ENCODE data around the gene TET2.
A peak's percentile ranks its signal among the peaks of the same experiment; 100 is the strongest.

Gene TET2

DNA sequence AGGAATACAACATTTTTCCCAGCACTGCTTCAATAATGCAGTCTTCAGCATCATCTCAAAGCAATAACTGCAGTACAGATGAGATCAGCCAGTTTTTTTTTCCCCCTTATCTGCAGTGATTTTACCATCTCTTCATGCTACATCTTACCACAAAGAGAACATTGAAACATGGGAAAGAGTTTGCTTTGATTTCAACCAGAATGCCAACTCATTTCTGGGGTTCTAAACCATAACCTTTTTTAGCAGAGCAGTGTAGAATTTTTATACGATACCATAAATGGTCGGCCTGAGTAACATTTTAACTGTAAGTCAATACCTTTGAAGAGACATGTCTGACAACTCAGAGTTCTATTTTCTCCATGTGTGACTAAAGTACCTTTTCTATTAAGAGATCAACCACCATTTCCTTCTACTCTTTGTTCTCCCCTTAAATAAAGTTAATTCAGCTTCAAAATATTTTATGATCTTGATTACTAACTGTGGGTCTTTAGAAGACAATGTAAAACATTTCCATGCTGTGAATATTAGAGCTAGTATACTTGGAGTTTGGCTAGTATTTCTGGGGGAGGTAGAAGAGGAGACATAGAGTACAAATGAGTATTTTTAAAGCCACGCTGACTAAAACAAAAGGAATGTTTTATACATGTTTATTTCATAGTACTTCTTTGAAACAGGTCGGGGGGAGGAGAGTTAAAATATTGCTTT is 69.1 kb downstream of the TET2 start:
- ATAC-seq = no peak
- H3K36me3 Mint-ChIP-seq = peaks cover 45% of the 10 kb centered on the region
- H3K27me3 Mint-ChIP-seq = no peaks in the 10 kb centered on the region
- peaks cover 45% of the 10 kb centered on the region for H3K4me1 Mint-ChIP-seq
- no peaks in the 10 kb centered on the region for H3K9me3 Mint-ChIP-seq
- H3K27ac Mint-ChIP-seq = peak overlapping the region; percentile 22
- no peak overlapping the region for H3K4me3 Mint-ChIP-seq

- ATAC-seq = no peak
- Mint-ChIP-seq H3K27ac (no peak overlapping the region), H3K4me1 (peaks cover 33% of the 10 kb centered on the region), H3K9me3 (no peaks in the 10 kb centered on the region), H3K27me3 (no peaks in the 10 kb centered on the region), H3K4me3 (no peak overlapping the region), H3K36me3 (peaks cover 8% of the 10 kb centered on the region)
Observed at GRCh38 chr4:105225500-105225899, 78.8 kb downstream of the TET2 start.

DNA sequence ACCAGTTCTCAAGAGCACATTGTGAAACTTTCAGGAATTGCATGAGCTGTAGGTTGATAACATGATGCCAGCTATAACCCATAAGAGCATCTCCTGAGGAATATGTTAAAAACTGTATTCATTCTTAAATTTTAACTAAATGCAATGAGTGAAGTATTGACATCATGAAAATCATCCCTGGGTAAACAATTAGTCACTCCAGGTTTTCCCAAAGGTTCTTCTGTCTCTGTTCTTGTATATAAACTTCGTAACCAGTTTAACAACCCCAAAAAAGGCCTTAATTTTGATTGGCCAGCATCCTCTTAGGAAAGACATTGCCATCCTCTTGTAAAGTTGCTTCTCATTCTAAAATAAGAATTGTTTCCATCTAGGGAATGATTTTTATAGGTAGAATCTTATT is 80.4 kb downstream of the TET2 start:
- H3K4me3 Mint-ChIP-seq = no peak overlapping the region
- no peaks in the 10 kb centered on the region for H3K27me3 Mint-ChIP-seq
- H3K36me3 Mint-ChIP-seq = peaks cover 10% of the 10 kb centered on the region
- no peak overlapping the region for H3K27ac Mint-ChIP-seq
- ATAC-seq = no peak
- H3K4me1 Mint-ChIP-seq = peaks cover 37% of the 10 kb centered on the region
- peaks cover 2% of the 10 kb centered on the region for H3K9me3 Mint-ChIP-seq

DNA sequence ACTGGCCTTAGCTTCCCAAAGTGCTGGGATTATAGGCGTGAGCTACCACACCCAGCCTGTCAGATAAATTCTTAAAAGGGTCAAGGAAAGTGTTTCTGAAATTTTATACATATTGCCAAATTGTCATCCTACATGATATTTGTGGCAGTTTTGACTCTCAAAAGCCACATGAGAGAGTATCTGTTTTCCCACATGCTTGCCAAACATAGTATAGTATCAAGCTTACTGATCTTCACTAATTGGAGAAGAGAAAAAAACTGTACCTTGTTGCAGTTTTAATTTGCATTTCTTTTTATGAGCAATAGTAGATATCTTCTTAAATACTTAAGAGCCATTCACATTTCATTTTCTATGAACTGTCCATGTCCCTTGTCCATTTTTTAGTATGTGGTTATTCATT is 83.6 kb downstream of the TET2 start:
- Mint-ChIP-seq H3K4me1 (peaks cover 43% of the 10 kb centered on the region), H3K27ac (no peak overlapping the region), H3K9me3 (peaks cover 2% of the 10 kb centered on the region), H3K36me3 (peaks cover 34% of the 10 kb centered on the region), H3K27me3 (no peaks in the 10 kb centered on the region), H3K4me3 (no peak overlapping the region)
- ATAC-seq = no peak

GRCh38 chr4:105232374-105232773 is 85.7 kb downstream of the TET2 start:
- peaks cover 49% of the 10 kb centered on the region for H3K4me1 Mint-ChIP-seq
- H3K27ac Mint-ChIP-seq = peak overlapping the region; percentile 49
- H3K27me3 Mint-ChIP-seq = no peaks in the 10 kb centered on the region
- no peak for ATAC-seq
- H3K9me3 Mint-ChIP-seq = peaks cover 2% of the 10 kb centered on the region
- H3K36me3 Mint-ChIP-seq = peaks cover 44% of the 10 kb centered on the region
- no peak overlapping the region for H3K4me3 Mint-ChIP-seq

- no peak overlapping the region for H3K4me3 Mint-ChIP-seq
Observed at GRCh38 chr4:105234582-105234981, 87.9 kb downstream of the TET2 start.

GRCh38 chr4:105236202-105236915 is 89.7 kb downstream of the TET2 start:
- ATAC-seq = peak; percentile 86
- Mint-ChIP-seq H3K4me3 (peak overlapping the region; percentile 28), H3K9me3 (peaks cover 2% of the 10 kb centered on the region), H3K27me3 (no peaks in the 10 kb centered on the region), H3K27ac (peak overlapping the region; percentile 84), H3K36me3 (peaks cover 65% of the 10 kb centered on the region), H3K4me1 (peaks cover 51% of the 10 kb centered on the region)

More at GRCh38 chr4:105234582-105234981, 87.9 kb downstream of the TET2 start:
- H3K36me3 Mint-ChIP-seq = peaks cover 61% of the 10 kb centered on the region
- H3K9me3 Mint-ChIP-seq = peaks cover 2% of the 10 kb centered on the region
- peak overlapping the region; percentile 84 for H3K27ac Mint-ChIP-seq
- H3K4me1 Mint-ChIP-seq = peaks cover 52% of the 10 kb centered on the region
- H3K27me3 Mint-ChIP-seq = no peaks in the 10 kb centered on the region
- no peak for ATAC-seq

DNA sequence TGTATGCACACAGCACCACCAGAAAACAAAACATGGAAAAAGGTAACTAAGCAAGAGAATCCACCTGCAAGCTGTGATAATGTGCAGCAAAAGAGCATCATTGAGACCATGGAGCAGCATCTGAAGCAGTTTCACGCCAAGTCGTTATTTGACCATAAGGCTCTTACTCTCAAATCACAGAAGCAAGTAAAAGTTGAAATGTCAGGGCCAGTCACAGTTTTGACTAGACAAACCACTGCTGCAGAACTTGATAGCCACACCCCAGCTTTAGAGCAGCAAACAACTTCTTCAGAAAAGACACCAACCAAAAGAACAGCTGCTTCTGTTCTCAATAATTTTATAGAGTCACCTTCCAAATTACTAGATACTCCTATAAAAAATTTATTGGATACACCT is 90.2 kb downstream of the TET2 start:
- peak; percentile 72 for ATAC-seq
- Mint-ChIP-seq H3K4me1 (peaks cover 48% of the 10 kb centered on the region), H3K4me3 (peak overlapping the region; percentile 25), H3K27ac (peak overlapping the region; percentile 84), H3K27me3 (no peaks in the 10 kb centered on the region), H3K9me3 (peaks cover 1% of the 10 kb centered on the region), H3K36me3 (peaks cover 61% of the 10 kb centered on the region)

GRCh38 chr4:105240037-105240436 is 93.4 kb downstream of the TET2 start:
- Mint-ChIP-seq H3K4me1 (peaks cover 26% of the 10 kb centered on the region), H3K9me3 (no peaks in the 10 kb centered on the region), H3K27ac (no peak overlapping the region), H3K4me3 (no peak overlapping the region), H3K27me3 (no peaks in the 10 kb centered on the region), H3K36me3 (peaks cover 39% of the 10 kb centered on the region)
- ATAC-seq = no peak

GRCh38 chr4:105241451-105241850 is 94.8 kb downstream of the TET2 start:
- ATAC-seq = no peak
- Mint-ChIP-seq H3K27ac (no peak overlapping the region), H3K4me1 (peaks cover 12% of the 10 kb centered on the region), H3K27me3 (no peaks in the 10 kb centered on the region), H3K9me3 (no peaks in the 10 kb centered on the region), H3K36me3 (peaks cover 26% of the 10 kb centered on the region), H3K4me3 (no peak overlapping the region)

DNA sequence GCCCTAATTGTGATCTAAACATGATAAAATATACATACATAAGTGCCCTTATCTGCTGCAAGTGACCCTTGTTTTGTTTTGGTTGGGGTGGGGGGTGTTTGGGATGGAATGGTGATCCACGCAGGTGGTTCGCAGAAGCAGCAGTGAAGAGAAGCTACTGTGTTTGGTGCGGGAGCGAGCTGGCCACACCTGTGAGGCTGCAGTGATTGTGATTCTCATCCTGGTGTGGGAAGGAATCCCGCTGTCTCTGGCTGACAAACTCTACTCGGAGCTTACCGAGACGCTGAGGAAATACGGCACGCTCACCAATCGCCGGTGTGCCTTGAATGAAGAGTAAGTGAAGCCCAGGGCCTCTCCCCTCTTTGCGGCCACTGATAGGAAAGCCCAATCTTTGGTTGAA is 96.8 kb downstream of the TET2 start:
- no peak overlapping the region for H3K4me3 Mint-ChIP-seq
- H3K27ac Mint-ChIP-seq = no peak overlapping the region
- no peak for ATAC-seq
- H3K9me3 Mint-ChIP-seq = no peaks in the 10 kb centered on the region
- peaks cover 22% of the 10 kb centered on the region for H3K36me3 Mint-ChIP-seq
- H3K4me1 Mint-ChIP-seq = peaks cover 7% of the 10 kb centered on the region
- no peaks in the 10 kb centered on the region for H3K27me3 Mint-ChIP-seq

GRCh38 chr4:105246712-105247111 is 100.0 kb downstream of the TET2 start:
- H3K9me3 Mint-ChIP-seq = no peaks in the 10 kb centered on the region
- no peak overlapping the region for H3K4me3 Mint-ChIP-seq
- H3K36me3 Mint-ChIP-seq = peaks cover 29% of the 10 kb centered on the region
- peaks cover 9% of the 10 kb centered on the region for H3K4me1 Mint-ChIP-seq
- no peak for ATAC-seq
- H3K27ac Mint-ChIP-seq = no peak overlapping the region
- H3K27me3 Mint-ChIP-seq = no peaks in the 10 kb centered on the region

GRCh38 chr4:105248613-105249012 is 101.9 kb downstream of the TET2 start:
- H3K9me3 Mint-ChIP-seq = peaks cover 4% of the 10 kb centered on the region
- no peak overlapping the region for H3K4me3 Mint-ChIP-seq
- H3K4me1 Mint-ChIP-seq = peaks cover 9% of the 10 kb centered on the region
- no peak overlapping the region for H3K27ac Mint-ChIP-seq
- H3K27me3 Mint-ChIP-seq = no peaks in the 10 kb centered on the region
- no peak for ATAC-seq
- H3K36me3 Mint-ChIP-seq = peaks cover 41% of the 10 kb centered on the region

DNA sequence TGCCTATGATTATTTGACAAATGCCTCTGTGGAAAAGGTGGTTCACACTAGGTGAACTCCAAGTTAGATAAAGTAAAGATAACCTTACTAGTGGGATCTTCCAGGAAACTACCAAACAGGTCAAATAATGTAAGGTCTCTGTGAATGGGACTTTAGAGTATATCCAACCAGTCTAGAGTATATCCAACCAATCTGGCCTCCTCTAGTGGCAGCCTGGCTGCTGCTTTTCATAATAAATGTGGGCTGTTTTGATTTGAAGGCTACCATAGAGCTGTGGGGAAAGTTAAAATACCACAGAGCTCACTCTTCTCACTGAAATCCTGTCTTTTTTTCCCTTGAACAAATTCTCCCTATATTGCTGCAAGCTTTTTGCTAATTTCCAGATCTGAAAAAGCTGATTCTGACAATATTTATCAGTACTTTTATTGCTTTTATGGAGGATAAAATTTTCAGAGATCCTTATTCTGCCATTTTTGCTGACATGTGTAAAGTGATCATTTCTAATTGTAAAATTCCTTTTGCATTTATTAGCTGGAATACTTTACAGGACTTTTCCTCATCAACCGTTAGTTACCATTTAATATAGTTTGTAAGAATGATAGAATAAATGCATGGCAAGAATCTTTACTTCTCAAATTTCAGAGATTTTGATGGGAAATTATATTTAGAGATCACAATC is 111.3 kb downstream of the TET2 start:
- Mint-ChIP-seq H3K27me3 (no peaks in the 10 kb centered on the region), H3K36me3 (peaks cover 42% of the 10 kb centered on the region), H3K4me3 (no peak overlapping the region), H3K4me1 (no peaks in the 10 kb centered on the region), H3K9me3 (no peaks in the 10 kb centered on the region), H3K27ac (no peak overlapping the region)
- no peak for ATAC-seq

DNA sequence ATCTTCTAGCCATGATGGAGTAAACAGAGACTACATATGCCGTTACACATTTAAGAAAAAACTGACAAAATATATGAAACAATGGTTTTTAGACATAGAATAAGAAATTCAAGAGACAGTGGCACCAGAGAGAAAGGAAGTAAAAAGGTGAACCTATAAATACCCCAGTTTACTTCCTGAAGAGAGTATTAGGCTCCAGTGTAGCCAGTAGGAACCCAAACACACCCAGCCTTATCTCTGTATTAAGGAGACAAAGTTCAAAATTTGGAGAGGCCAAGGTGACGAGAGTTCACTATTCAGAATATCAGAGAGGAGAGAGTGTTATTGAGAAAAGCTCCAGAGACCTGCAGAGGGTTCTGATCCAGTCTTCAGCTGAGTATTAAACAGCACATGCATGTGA is 119.0 kb downstream of the TET2 start:
- Mint-ChIP-seq H3K4me1 (peaks cover 6% of the 10 kb centered on the region), H3K27me3 (no peaks in the 10 kb centered on the region), H3K9me3 (no peaks in the 10 kb centered on the region), H3K36me3 (peaks cover 65% of the 10 kb centered on the region), H3K27ac (no peak overlapping the region), H3K4me3 (no peak overlapping the region)
- no peak for ATAC-seq

Measured in stimulated activated memory B cell treated with anti-CD40 and anti-IgM and Interleukin-4, amounts not matched to agents 10 μg/mL and 1 μg/mL and 100 μg/mL, for 72 hours (primary cell).